ENCODE measurements around the gene NUDT6. TPM values are rescaled to one million over a fixed set of nuclear protein-coding genes. Genes with fewer than 3 reads are reported as not detected.
"Not testable (repeated sequence)": the region's sequence is repeated elsewhere in the genome, so short reads cannot be mapped to it uniquely, and the experiment has no call there.

The NUDT6 gene
- 7.9 TPM for polyA plus RNA-seq (2012; ENCODE audit: insufficient read depth, insufficient read length)

GRCh38 chr4:122921971-122922876, at the start of gene NUDT6:
TSS of gene NUDT6 (minus strand) at chr4:122922597. CDS start at chr4:122922572, 25 bp downstream.
- DNase-seq (ENCODE audit: low read depth, low spot score), result no peak

GRCh38 chr4:122968227-122968812, 45.9 kb upstream of the NUDT6 start:
- DNase-seq (ENCODE audit: low read depth, low spot score), result no peak
- H3K4me3 ChIP-seq (ENCODE audit: low read length), result no peak overlapping the region

More at GRCh38 chr4:122921971-122922876, at the start of gene NUDT6:
- peak within 1 kb of the TSS; percentile 75 for H3K4me3 ChIP-seq (ENCODE audit: low read length)

GRCh38 chr4:122967231-122967630, 44.8 kb upstream of the NUDT6 start:
- H3K4me3 ChIP-seq (ENCODE audit: low read length), result no peak overlapping the region
- no peak for DNase-seq (ENCODE audit: low read depth, low spot score)

- no peak for DNase-seq (ENCODE audit: low read depth, low spot score)
- H3K4me3 ChIP-seq (ENCODE audit: low read length), result no peak overlapping the region
Measured at GRCh38 chr4:122966201-122966600, 43.8 kb upstream of the NUDT6 start.

GRCh38 chr4:122963216-122963615, 40.8 kb upstream of the NUDT6 start:
- DNase-seq (ENCODE audit: low read depth, low spot score), result no peak
- H3K4me3 ChIP-seq (ENCODE audit: low read length), result no peak overlapping the region

GRCh38 chr4:122960611-122961000, 38.2 kb upstream of the NUDT6 start:
- no peak overlapping the region for H3K4me3 ChIP-seq (ENCODE audit: low read length)
- DNase-seq (ENCODE audit: low read depth, low spot score), result no peak

GRCh38 chr4:122959981-122960610, 37.7 kb upstream of the NUDT6 start:
- H3K4me3 ChIP-seq (ENCODE audit: low read length), result no peak overlapping the region
- DNase-seq (ENCODE audit: low read depth, low spot score), result no peak

- DNase-seq (ENCODE audit: low read depth, low spot score), result no peak
- H3K4me3 ChIP-seq (ENCODE audit: low read length), result no peak overlapping the region
Measured at GRCh38 chr4:122959441-122959840, 37.0 kb upstream of the NUDT6 start.

- no peak for DNase-seq (ENCODE audit: low read depth, low spot score)
Measured at GRCh38 chr4:122958505-122958904, 36.1 kb upstream of the NUDT6 start.

GRCh38 chr4:122953924-122954323, 31.5 kb upstream of the NUDT6 start:
- DNase-seq (ENCODE audit: low read depth, low spot score), result no peak
- H3K4me3 ChIP-seq (ENCODE audit: low read length), result no peak overlapping the region

More at GRCh38 chr4:122958505-122958904, 36.1 kb upstream of the NUDT6 start:
- H3K4me3 ChIP-seq (ENCODE audit: low read length), result no peak overlapping the region

GRCh38 chr4:122952028-122952427, 29.6 kb upstream of the NUDT6 start:
- no peak for DNase-seq (ENCODE audit: low read depth, low spot score)
- no peak overlapping the region for H3K4me3 ChIP-seq (ENCODE audit: low read length)

GRCh38 chr4:122948671-122949070, 26.3 kb upstream of the NUDT6 start:
- H3K4me3 ChIP-seq (ENCODE audit: low read length), result no peak overlapping the region
- no peak for DNase-seq (ENCODE audit: low read depth, low spot score)

GRCh38 chr4:122946142-122946541, 23.7 kb upstream of the NUDT6 start:
- peak overlapping the region; percentile 60 for H3K4me3 ChIP-seq (ENCODE audit: low read length)
- no peak for DNase-seq (ENCODE audit: low read depth, low spot score)

GRCh38 chr4:122945136-122945535, 22.7 kb upstream of the NUDT6 start:
- H3K4me3 ChIP-seq (ENCODE audit: low read length), result peak overlapping the region; percentile 60
- not testable (repeated sequence) for DNase-seq (ENCODE audit: low read depth, low spot score)

- H3K4me3 ChIP-seq (ENCODE audit: low read length), result no peak overlapping the region
Measured at GRCh38 chr4:122932763-122933162, 10.4 kb upstream of the NUDT6 start.

GRCh38 chr4:122930862-122931261, 8.5 kb upstream of the NUDT6 start:
- DNase-seq (ENCODE audit: low read depth, low spot score), result no peak

More at GRCh38 chr4:122932763-122933162, 10.4 kb upstream of the NUDT6 start:
- no peak for DNase-seq (ENCODE audit: low read depth, low spot score)

GRCh38 chr4:122928930-122929329, 6.5 kb upstream of the NUDT6 start:
- no peak overlapping the region for H3K4me3 ChIP-seq (ENCODE audit: low read length)
- peak; percentile 36 for DNase-seq (ENCODE audit: low read depth, low spot score)

More at GRCh38 chr4:122930862-122931261, 8.5 kb upstream of the NUDT6 start:
- no peak overlapping the region for H3K4me3 ChIP-seq (ENCODE audit: low read length)

- DNase-seq (ENCODE audit: low read depth, low spot score), result peak; percentile 91
- peak overlapping the region; percentile 75 for H3K4me3 ChIP-seq (ENCODE audit: low read length)
Measured at GRCh38 chr4:122922877-122923511, 597 bp upstream of the NUDT6 start.

GRCh38 chr4:122921300-122921699, 1.1 kb downstream of the NUDT6 start:
- peak overlapping the region; percentile 75 for H3K4me3 ChIP-seq (ENCODE audit: low read length)
- no peak for DNase-seq (ENCODE audit: low read depth, low spot score)

All from Jurkat, Clone E6-1 (cell line).